HuH-7.5 (cell line): Measurements from ENCODE around the gene RSPRY1.
A peak's percentile ranks its signal among the peaks of the same experiment; 100 is the strongest.
"Not testable (repeated sequence)": the region's sequence is repeated elsewhere in the genome, so short reads cannot be mapped to it uniquely, and the experiment has no call there.

Source experiments
- DNase-seq: peaks from one replicate; pipeline ENCODE4 v3.0.0; 2011; ENCODE audit warnings: low spot score

RSPRY1 gene

DNA sequence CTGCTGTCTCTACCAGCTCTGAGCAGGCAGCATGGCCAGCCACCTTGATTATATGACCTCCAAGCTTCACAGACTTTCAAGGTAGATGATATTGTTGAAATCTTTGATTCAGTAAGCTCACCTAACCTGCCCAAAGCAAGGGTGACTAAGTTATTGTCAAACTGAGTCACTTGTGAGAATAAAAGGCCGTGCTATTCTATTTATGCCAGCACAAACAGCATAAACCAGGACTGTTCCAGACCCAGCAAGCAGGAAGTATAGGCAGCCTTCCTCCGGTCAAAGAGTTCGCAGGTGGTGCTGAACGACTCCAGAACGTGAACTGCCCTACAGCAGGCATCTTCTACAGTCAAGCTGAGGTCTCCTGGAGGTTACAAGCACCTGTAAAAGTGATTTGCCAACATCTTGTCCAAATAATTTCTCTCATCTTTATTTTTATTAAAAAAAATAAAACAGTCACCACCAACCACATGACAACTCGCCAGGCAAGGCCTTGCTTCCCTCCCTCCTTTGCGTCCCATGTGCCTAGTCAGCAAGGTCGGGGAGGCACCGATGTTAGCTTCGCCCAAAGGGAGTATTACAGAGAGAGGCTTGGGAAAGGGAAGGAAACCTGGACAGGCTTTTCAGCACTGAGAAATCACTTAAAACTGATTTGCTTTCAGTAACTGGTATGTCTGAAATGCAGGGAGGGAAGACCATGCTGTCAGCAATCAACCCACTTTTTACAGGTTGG is 69.7 kb downstream of the RSPRY1 start:
- no peak for DNase-seq

DNA sequence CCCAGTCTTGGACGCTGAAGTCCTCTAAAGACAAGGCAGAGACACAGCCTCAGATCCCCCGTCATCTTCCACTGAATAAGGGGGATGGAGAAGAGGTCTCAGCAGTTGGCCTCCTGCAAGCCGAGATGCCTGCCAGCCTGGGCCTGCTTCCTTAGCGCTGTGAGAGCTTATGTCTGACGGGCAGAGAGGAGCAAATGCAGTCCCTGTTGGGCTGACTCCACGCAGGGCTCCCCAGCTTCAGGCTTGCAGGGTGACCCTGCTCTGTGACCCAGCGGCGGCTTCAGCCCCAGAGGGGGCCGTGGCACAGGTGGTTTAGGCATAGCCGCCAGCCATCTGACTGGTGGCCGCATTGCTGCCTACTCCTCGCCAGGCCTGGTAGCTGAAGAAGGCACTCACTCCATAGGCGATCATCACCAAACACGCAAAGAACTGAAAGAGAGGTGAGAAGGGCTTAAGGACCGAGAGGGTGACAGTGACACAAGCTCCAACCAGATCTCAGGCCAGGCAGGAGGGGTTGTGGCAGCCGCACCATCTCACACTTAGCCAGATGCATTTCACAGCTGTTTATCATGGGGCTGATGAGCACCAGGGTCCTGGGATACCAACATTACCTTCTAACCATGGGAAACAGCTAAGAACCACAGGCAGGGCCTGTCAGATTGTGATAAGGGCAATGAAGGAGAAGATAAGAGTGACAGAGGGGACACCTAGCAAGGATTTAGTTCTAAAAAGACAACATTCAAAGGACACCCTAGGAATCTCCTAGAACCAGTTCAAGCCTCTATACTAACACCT is 70.7 kb downstream of the RSPRY1 start:
- DNase-seq = no peak

DNA sequence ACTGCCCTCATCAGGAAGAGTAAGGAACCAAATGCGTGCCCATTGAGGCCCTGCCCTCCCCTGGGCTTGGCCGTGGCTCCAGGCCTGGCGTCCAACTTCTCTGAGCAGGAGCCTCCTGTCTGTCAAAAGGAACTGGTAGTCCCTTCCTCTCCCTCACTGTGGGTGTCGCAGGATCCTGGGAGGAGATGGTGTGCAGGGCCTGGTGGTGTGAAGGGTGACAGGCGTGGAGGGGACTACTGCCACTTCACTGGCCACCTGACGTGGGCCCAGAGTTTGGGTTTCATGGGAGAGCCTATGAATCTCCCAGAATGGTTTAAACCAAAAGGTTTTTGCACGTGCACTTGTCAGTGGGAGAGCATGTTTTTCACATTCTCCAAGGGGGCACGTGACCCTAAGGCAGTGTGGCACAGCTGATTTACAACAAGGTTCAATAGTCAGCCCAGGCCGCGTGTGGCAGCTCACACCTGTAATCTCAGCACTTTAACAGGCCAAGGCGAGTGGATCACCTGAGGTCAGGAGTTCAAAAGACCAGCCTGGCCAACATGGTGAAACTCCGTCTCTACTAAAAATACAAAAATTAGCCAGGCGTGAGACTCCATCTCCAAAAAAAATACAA is 71.4 kb downstream of the RSPRY1 start:
- no peak for DNase-seq

DNA sequence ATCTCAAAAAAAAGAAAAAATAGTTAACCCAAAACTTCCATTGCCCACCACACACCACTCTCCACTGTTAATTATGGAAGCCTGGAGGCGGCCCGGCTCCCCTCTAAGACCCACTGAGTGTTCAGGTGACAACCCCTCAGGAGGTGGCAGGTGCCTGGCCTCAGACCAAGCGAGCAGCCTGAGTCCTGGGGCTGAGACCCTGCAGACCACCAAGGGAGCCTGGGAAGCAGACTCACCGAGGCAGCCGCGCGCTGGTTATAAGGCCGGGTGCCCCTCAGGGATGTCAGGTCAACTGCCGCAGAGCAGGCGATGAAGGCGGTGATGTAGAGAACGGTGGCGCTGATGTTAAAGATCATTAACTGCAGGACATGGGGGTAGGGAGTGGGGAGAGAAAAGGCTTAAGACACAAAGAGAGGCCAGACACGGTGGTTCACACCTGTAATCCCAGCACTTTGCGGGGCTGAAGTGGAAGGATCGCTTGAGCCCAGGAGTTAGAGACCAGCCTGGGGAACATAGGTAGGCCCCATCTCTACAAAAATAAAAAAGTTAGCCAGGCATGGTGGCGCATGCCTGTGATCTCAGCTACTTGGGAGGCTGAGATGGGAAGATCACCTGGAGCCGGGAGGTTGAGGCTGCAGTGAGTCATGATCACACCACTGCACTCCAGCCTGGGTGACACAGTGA is 72.2 kb downstream of the RSPRY1 start:
- DNase-seq = no peak

DNA sequence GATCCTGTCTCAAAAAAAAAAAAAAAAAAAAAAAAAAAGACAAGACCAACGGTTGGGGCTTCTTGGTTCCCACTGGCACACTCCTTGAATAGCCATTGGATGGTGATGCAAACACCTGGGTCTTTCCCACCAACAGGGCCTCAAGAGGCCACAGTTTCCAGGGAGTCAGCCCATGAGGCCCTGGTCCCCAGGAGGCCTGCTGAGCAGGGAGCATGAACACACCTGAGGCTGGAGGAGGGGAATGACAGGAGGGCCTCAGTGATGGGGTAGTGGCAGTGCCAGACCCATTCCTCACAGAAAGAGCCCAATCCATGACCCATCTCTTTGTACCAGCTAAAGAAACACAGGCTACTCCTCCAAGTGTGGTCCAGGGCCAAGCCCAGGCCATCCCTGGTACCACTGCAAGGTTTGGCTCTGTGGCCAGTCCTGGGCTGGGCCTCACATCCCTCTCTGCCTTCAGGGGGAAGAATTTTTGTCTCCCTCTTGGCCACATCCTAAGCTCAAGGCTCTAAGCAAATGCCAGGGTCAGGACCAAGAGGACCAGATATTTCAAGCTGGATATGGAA is 72.9 kb downstream of the RSPRY1 start:
- DNase-seq = no peak

DNA sequence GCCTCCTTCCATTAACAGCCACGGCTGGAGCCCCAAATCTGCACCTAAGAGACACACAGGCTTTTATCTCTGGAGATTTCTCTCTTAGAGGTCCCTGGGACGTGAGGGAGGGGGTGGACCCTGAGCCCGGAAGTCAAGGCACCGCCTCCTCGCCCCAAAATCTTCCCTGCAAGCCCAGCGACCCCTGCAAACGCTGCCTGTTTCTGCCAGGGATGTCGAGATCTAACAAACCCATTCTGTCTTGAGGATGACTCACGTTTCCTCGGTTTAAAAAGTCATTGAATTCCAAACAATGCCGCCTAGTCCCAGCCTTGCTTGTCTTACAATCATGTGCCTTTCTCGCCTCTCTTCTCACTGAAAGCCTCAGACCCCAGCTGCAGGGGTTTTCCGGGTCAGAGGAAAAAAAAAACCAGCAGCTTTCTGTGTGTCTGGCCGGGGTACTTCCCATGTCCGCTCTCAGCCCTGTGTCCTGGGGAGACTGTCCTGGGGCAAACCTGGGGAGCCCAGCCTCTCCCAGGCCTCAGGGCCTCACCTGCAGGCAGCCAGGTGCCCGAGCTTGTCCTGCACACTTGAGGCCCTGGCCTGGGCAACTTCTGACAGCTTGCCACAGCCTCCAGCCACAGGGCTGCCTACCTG is 74.3 kb downstream of the RSPRY1 start:
- DNase-seq = no peak

DNA sequence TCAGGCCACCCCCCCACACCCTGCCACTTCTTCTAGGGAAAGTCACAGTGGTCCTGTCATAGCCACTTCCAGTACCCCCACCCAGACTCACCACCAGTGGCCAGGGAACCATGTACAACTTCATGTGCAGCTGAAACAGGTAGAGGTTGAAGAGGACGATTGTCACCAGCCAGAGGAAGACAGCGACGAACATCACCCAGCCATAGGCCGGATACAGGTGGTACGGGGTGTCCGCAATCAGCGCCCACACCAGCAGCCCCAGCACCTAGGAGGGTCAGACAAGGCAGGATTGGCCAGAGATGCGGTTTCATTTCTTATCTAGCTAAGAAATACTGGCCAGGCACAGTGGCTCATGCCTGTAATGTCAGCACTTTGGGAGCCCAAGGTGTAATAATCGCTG is 75.7 kb downstream of the RSPRY1 start:
- no peak for DNase-seq

DNA sequence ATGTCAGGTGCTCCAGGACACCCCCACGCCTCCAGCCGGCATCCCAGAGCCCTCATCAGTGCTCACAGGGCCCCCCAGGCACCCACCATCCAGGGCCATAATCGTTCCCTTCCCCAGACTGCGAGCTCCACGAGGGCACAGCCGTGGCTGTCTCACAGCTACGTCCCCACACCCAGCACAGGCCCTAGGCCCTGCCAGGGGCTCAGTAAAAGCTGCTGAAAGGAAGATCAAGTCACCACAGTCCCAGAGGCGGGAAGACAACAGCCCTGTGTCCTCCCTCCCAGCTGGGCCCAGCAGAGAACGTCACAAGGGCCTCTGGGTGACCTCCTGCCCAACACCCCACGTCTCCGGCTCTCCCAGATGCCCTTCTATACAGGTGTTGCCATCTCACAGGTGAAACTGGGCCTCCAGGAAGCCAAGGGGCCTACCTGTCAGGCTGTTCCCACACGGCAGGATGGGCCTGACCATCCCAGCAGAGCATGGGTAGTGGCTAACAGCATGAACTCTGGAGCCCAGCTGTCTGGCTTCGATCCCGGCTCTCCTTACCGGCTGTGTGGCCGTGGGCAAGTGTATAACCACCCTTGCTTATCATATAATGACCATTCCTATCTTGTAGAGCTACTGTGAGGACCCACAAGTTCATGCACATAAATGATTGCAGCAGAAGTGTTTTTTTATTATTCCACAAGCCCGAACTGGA is 76.9 kb downstream of the RSPRY1 start:
- no peak for DNase-seq

DNA sequence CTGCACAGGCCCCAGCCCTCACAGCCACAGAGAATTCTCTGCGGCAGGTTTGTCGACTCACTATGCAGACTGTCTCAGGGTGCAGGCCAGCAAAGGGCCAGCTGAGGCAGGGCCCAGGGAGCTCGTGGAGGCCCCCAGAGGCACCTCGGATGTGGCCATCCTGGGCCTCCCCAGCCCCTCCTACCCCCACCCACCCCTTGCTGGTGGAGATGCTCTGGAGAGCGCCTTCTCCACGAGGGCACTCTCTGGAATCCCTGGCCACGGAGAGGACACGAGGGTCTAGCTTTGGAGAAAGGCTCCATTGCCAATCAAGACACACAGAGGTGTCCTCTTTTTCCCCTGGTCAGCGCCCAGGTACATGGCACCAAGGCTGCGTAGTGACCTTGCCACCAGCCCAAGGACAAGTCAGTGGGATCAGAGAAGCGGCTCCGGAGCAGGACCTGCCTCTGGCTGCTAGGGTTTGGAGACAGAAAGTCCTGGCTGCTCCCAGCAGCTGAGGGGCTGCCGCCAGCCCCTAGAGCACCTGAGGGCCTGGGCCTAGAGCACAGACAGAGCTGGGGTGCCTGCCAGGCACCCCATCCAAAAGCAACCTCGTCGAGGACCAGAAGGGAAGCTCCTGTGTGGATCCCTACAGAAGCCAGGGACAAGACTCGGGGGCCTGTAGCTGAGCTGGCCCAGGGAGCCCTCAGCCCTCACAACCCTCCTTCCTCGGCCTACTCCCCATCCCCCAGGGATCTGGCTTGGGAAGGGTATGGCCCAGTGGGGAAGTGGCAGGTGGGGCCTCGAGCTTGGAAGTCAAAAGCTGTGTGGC is 77.6 kb downstream of the RSPRY1 start:
- no peak for DNase-seq

DNA sequence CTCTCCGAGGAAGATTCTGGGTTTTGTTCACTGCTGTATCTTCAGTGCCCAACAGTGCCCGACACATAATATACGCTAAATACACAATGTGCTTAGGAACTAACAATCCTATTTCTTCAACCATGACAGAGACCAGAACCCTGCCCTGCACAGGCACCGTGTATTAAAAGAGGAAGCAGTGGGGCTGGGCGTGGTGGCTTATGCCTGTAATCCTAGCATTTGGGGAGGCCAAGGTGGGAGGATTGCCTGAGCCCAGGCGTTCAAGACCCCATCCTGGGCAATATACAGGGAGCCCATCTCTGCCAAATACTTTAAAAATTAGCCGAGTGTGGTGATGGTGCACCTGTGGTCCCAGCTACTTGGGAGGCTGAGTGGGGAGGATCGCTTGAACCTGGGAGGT is 78.3 kb downstream of the RSPRY1 start:
- no peak for DNase-seq

DNA sequence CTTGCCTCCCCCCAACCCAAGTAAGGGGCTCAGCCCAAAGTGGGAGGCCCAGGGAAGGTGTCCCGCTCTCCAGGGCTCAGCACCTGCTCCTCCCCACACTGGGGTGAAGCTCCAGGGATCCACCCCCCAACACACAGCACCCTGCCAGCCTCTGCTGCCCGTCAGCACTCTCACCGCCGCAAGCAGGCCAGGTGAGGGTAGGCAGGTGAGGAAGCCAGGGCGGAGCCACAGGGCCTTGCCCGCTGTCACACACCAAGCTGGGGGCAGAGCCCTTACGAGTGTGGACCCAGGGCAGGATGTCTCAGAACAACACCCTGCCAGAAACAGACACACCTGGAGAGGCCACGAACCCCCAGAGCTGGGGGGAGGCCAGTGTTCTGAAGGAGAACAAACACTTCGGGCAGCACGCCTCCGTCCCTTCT is 78.8 kb downstream of the RSPRY1 start:
- DNase-seq = no peak

DNA sequence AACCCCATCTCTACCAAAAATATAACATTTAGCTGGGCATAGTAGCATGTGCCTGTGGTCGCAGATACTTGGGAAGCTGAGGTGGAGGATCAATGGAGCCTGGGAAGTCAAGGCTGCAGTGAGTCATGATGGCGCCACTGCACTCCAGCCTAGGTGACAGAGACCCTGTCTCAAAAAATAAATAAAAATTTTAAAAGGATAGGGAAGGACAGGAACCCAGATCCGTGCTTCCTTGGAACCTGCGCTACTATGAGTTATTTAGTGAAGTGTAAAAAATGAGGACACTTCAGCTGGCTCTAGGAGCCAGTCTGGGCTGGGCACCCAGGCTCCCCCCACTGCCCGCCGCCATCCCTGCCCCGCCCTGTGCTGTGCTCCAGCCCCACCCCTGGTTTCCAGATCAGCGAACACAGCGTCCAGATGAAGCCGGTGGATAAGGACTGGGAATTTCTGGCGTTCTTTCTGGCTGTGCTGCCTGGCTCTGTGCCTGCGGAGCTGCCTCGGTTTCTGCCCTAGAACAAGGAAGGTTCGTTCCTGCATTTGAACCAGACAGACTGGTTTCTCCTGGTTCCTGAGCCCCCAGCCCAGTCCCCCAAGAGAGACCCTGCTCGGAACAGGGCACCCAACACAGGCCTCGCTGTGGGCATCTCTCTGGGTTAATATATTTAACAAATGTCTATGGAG is 79.9 kb downstream of the RSPRY1 start:
- no peak for DNase-seq

DNA sequence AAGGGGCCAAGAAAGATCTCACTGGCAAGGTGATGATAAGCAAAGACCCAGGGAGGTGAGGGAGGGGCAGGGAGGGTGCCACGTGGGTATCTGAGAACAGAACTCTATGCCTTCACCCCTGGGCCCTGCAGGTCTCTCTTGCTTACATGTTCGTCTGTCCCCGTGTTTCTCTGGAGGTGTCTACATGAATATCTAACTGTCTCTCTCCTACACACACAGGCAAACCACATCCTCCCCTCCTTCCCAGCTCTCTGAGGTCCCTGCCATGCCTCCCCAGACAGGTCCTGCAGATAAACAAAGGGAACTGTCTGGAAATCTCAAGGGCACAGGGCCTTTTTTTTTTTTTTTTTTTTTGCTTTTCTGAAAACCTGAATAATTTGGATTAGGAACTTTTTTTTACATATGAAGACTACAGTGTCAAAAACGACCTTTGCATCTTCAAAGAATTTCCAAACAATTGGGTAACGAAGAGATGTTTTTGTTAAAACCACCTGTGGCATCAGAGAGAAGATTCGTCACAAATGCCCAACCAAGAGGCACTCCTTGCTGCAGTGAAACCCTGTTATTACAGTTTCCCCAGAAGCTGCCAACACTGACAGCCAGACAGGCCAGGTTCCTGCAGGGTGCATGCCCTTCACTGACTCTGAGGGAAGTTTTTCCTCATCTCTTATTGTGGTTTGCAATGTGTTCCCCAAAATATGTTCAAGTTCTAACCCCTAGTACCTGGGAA is 80.6 kb downstream of the RSPRY1 start:
- no peak for DNase-seq

DNA sequence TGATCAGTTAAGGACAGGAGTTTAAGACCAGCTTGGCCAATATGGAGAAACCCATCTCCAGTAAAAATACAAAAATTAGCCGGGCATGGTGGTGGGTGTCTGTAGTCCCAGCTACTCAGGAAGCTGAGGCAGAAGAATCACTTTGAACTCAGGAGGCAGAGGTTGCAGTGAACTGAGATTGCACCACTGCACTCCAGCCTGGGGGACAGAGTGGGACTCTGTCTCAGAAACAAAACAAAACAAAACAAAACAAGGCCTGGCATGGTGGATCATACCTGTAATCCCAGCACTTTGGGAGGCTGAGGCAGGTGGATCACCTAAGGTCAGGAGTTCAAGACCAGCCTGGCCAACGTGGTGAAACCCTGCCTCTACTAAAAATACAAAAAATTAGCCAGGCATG is 81.2 kb downstream of the RSPRY1 start:
- not testable (repeated sequence) for DNase-seq

DNA sequence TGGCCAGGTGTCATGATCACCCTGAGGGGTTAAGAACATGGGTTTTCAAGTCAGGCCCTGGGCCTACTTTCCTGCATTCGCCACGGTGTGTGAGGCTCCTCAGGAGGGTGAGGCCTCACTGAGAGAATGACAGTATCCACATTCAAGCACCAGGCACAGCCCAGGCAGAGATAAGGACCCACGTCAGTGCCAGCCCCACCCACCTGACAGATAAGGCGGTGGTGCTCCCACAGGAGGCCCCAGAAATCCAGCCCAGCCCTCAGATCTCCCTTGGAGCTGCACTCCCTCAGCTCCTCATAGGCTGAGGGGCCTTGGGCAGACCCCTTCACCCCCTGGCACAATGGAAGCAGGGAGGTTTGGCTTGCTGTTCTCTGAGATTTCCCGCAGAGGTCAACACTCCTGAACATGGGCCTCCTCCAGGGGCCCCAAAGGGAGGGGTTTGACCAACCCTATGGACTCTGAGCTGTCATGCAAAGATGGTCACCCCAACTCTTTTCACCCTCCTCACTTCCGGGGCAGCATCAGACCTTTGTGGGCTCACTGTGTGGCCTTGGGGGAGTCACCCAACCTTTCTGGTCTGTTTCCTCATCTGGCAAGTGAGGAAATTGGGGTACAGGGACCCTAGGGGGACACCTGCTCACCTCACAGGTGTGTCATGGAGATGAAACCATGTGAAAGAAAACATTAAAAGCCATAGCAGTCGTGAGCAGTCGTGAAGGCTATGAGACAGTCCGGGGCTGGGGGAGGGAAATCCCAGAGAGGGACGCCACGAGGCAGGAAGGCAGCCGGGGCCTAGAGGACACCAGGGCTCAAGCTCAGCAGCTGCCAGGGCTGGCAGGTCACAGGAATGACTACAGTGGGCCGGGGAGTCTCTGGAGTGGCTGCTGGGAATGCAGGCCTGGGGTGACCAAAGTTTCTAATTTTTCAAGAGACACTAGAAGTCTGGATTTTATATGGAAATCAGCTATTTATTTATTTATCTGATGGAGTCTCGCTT is 83.0 kb downstream of the RSPRY1 start:
- peak; percentile 65 for DNase-seq

DNA sequence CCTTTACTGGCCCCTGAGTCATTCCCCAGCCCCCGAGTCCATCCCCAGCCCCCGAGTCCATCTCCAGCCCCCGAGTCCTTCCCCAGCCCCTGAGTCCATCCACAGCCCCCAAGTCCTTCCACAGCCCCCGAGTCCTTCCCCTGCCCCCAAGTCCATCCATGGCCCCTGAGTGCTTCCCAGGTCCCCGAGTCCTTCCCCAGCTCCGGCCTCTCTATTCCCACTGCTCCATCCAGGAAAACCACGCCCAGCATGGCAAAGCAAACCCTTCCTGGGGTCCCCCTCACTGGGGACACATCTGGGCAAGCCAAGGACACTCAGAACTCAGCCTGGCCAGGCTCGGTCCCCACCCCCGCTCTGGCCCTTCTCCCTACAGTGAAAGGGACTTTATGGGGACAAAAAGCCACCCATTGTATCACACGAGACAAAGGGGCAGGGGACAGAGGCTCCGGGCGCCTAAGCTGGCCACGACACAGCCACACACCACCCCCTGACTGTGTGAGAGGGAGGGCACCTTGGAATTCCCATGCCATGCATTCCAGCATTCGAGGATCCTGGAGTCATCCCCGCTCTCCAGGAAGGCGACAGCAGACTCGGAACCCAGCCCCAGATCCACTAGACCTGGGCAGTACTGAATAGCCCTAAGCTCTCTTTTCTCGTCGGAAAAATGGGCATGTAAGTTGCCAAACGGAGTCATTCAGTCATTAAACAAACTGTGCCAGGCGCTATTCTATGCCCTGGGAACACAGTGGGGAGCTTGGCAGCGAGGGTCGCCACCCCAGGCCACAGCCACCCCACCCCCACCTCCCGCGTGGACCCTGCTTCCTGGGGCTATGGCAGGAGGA is 84.3 kb downstream of the RSPRY1 start:
- no peak for DNase-seq

DNA sequence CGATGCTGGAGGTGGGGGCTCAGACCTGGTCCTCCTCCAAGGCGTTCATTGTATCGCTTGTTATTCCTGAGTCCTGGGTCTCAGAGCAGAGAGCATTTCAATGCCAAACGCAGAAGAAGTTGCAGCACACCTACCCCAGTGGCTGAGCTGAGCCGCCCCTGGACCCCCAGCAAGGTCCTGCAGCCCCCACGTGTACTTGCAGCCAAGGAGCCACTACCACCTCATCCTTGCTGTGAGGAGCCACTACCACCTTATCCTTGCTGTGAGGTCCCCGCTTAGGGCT is 84.9 kb downstream of the RSPRY1 start:
- no peak for DNase-seq
